Measurements from ENCODE around the gene SUPT4H1.
A peak's percentile ranks its signal among the peaks of the same experiment; 100 is the strongest.

The SUPT4H1 gene

DNA sequence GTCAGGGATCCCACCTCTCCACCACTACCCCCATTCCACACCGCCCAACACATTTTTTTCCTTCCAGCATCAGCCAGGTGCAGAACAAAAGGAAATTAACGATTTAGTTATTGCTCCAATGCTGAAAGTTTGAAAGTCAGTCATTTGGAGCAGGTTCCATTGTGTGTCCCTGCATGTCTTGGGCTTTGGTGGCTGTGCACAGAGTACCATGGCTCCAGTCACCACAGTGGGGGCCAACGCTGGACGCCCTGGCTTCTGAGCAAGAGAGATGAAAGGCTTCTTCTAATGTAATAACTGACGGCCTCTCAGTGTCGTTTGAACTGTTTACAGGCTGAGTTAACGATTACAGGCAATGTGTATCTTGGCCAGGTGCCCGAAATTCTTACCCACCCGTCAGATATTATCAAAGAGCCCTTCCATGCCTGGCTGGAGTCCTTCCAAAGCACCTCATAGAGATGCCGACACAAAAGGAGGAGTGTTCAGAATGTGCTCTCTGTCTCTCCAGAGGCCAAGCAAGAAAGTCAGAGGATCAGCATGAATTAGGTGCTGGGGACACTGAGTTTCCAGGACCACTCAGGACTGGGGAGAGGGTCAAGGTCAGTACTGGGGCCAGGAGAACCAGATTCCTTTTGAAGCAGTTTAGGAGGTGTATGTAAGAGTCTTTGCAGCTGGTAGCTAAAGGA lies 39.4 kb upstream of the SUPT4H1 start:
- Histone ChIP-seq H3K79me1 (replicated peaks; ENCODE audit: low read length, poor library complexity, severe bottlenecking) (no peaks in the 10 kb centered on the region), H2AFZ (ENCODE audit: low read depth, low read length) (no peak overlapping the region), H2AK5ac (ENCODE audit: low read length, severe bottlenecking) (no peak overlapping the region), H3K4me3 (ENCODE audit: insufficient read depth in 1 of 2, low read depth in 1 of 2, low read length in 2 of 2) (no peak overlapping the region), H3K9me3 (ENCODE audit: control insufficient read depth, low read length) (no peaks in the 10 kb centered on the region), H4K91ac (ENCODE audit: low read length) (no peak overlapping the region), H2BK120ac (ENCODE audit: low read depth, low read length) (no peak overlapping the region), H3K4ac (ENCODE audit: low read depth in 1 of 2, low read length in 2 of 2) (no peak overlapping the region), H4K8ac (ENCODE audit: low read length) (no peak overlapping the region), H3K18ac (ENCODE audit: low read depth in 1 of 2, low read length in 2 of 2) (no peak overlapping the region), H3K23ac (ENCODE audit: low read length in 2 of 2) (no peak overlapping the region), H3K27ac (ENCODE audit: low read length, poor library complexity, severe bottlenecking) (peak overlapping the region; percentile 34), H2BK5ac (ENCODE audit: low read depth, low read length, poor library complexity, severe bottlenecking) (no peak overlapping the region), H3K36me3 (ENCODE audit: control insufficient read depth in 1 of 2, insufficient read depth in 2 of 2, low read depth in 1 of 2, low read length in 2 of 2) (no peaks in the 10 kb centered on the region), H2BK12ac (ENCODE audit: low read length in 2 of 2) (no peak overlapping the region), H2BK15ac (ENCODE audit: low read depth, poor library complexity, severe bottlenecking) (no peak overlapping the region), H3K4me2 (ENCODE audit: low read length, poor library complexity, severe bottlenecking) (peak overlapping the region; percentile 51), H3K14ac (ENCODE audit: low read length in 2 of 2) (no peak overlapping the region), H3K9ac (ENCODE audit: low read length) (no peak overlapping the region), H3K27me3 (ENCODE audit: control insufficient read depth in 1 of 2, insufficient read depth in 1 of 2, low read length in 2 of 2) (peaks cover 30 to 71% of the 10 kb centered on the region in 2 experiments), H3K4me1 (ENCODE audit: control insufficient read depth, insufficient read depth, low read depth, low read length) (peaks cover 7% of the 10 kb centered on the region)
- 64% methylated on average over 10 of the region's 10 CpGs for WGBS
- no peak for DNase-seq

DNA sequence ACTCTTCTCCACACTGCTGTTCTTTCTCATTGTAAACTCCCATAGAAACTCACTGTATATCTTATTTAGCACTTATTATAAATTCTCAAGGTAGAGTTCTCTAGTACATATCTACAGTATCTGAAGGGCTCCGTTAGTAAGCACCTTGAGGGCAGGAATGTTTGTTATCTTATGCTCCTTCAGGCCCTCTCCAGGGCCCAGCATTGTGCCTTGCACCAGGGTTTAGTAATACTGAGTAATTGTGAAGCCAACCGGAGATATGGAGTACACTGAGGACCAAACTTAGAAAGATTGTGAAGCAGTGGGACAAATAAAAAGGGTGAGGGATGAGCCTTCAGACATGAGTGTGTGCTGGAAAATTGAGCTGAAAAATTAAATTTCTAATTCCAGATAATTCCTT lies 38.9 kb upstream of the SUPT4H1 start:
- peaks cover 29 to 65% of the 10 kb centered on the region in 2 experiments for H3K27me3 ChIP-seq (ENCODE audit: control insufficient read depth in 1 of 2, insufficient read depth in 1 of 2, low read length in 2 of 2)
- H2AFZ ChIP-seq (ENCODE audit: low read depth, low read length): no peak overlapping the region
- no peak overlapping the region for H3K4ac ChIP-seq (ENCODE audit: low read depth in 1 of 2, low read length in 2 of 2)
- peak overlapping the region; percentile 34 for H3K27ac ChIP-seq (ENCODE audit: low read length, poor library complexity, severe bottlenecking)
- H3K23ac ChIP-seq (ENCODE audit: low read length in 2 of 2): no peak overlapping the region
- 92% methylated on average over 2 of the region's 2 CpGs for WGBS
- H3K18ac ChIP-seq (ENCODE audit: low read depth in 1 of 2, low read length in 2 of 2): no peak overlapping the region
- H2BK15ac ChIP-seq (ENCODE audit: low read depth, poor library complexity, severe bottlenecking): no peak overlapping the region
- H3K4me2 ChIP-seq (ENCODE audit: low read length, poor library complexity, severe bottlenecking): no peak overlapping the region
- no peak overlapping the region for H3K14ac ChIP-seq (ENCODE audit: low read length in 2 of 2)
- no peak overlapping the region for H2BK120ac ChIP-seq (ENCODE audit: low read depth, low read length)
- H3K79me1 ChIP-seq (replicated peaks; ENCODE audit: low read length, poor library complexity, severe bottlenecking): no peaks in the 10 kb centered on the region
- H3K9ac ChIP-seq (ENCODE audit: low read length): no peak overlapping the region
- no peak overlapping the region for H4K8ac ChIP-seq (ENCODE audit: low read length)
- DNase-seq: no peak
- no peak overlapping the region for H3K4me3 ChIP-seq (ENCODE audit: insufficient read depth in 1 of 2, low read depth in 1 of 2, low read length in 2 of 2)
- H3K36me3 ChIP-seq (ENCODE audit: control insufficient read depth in 1 of 2, insufficient read depth in 2 of 2, low read depth in 1 of 2, low read length in 2 of 2): no peaks in the 10 kb centered on the region
- peaks cover 7% of the 10 kb centered on the region for H3K4me1 ChIP-seq (ENCODE audit: control insufficient read depth, insufficient read depth, low read depth, low read length)
- H2BK12ac ChIP-seq (ENCODE audit: low read length in 2 of 2): no peak overlapping the region
- H4K91ac ChIP-seq (ENCODE audit: low read length): no peak overlapping the region
- no peak overlapping the region for H2BK5ac ChIP-seq (ENCODE audit: low read depth, low read length, poor library complexity, severe bottlenecking)
- no peak overlapping the region for H2AK5ac ChIP-seq (ENCODE audit: low read length, severe bottlenecking)
- no peaks in the 10 kb centered on the region for H3K9me3 ChIP-seq (ENCODE audit: control insufficient read depth, low read length)

DNA sequence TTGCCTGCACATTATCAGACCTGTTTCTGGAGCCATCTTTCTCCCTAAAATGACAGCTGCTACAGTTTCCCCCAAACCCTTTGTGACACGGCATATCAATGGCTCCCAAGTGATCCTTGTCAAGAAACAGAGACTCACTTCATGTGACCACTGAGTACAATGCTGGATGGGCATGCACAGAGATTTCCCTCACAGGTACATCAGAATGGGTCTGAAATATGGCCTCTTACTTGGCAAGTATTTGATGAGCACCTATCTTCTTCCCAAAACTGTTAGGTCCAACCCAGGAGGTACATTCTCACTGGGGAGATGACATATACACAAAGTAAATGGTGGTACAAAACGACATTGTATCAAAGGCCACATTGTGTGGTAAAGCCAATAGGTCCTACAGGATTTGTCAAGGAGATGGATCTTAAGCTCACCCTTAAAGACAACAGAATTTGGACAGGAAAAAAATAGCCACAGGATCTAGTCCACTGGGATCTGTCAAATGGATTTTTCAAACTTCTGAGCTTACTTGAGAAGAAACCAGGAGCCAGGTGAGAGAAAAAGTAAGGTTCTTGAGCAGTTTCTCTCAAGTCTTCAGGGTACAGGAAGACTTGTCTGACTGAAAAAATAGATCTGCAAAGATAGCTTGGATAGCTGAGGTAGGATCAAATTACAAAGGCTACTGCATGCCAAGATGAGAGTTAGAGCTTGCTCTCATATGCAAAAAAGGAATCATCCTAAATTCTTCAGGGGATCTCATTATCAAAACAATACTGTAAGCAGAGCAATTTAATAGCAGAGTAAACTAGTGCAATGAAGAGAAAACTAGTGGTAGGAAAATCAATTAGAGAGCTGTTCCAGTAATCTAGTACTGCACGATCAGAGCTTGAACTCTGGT lies 36.5 kb upstream of the SUPT4H1 start:
- Histone ChIP-seq H3K4me3 (ENCODE audit: insufficient read depth in 1 of 2, low read depth in 1 of 2, low read length in 2 of 2) (no peak overlapping the region), H2AK5ac (ENCODE audit: low read length, severe bottlenecking) (no peak overlapping the region), H3K23ac (ENCODE audit: low read length in 2 of 2) (no peak overlapping the region), H2AFZ (ENCODE audit: low read depth, low read length) (no peak overlapping the region), H3K4ac (ENCODE audit: low read depth in 1 of 2, low read length in 2 of 2) (no peak overlapping the region), H3K27ac (ENCODE audit: low read length, poor library complexity, severe bottlenecking) (no peak overlapping the region), H2BK120ac (ENCODE audit: low read depth, low read length) (no peak overlapping the region), H3K4me1 (ENCODE audit: control insufficient read depth, insufficient read depth, low read depth, low read length) (peaks cover 7% of the 10 kb centered on the region), H2BK12ac (ENCODE audit: low read length in 2 of 2) (no peak overlapping the region), H2BK15ac (ENCODE audit: low read depth, poor library complexity, severe bottlenecking) (no peak overlapping the region), H3K9me3 (ENCODE audit: control insufficient read depth, low read length) (no peaks in the 10 kb centered on the region), H3K18ac (ENCODE audit: low read depth in 1 of 2, low read length in 2 of 2) (no peak overlapping the region), H4K91ac (ENCODE audit: low read length) (no peak overlapping the region), H2BK5ac (ENCODE audit: low read depth, low read length, poor library complexity, severe bottlenecking) (no peak overlapping the region), H3K79me1 (replicated peaks; ENCODE audit: low read length, poor library complexity, severe bottlenecking) (no peaks in the 10 kb centered on the region), H3K14ac (ENCODE audit: low read length in 2 of 2) (no peak overlapping the region), H4K8ac (ENCODE audit: low read length) (no peak overlapping the region), H3K4me2 (ENCODE audit: low read length, poor library complexity, severe bottlenecking) (no peak overlapping the region), H3K27me3 (ENCODE audit: control insufficient read depth in 1 of 2, insufficient read depth in 1 of 2, low read length in 2 of 2) (peaks cover 27 to 62% of the 10 kb centered on the region in 2 experiments), H3K9ac (ENCODE audit: low read length) (no peak overlapping the region), H3K36me3 (ENCODE audit: control insufficient read depth in 1 of 2, insufficient read depth in 2 of 2, low read depth in 1 of 2, low read length in 2 of 2) (no peaks in the 10 kb centered on the region)
- 52% methylated on average over 3 of the region's 3 CpGs for WGBS
- DNase-seq: no peak

DNA sequence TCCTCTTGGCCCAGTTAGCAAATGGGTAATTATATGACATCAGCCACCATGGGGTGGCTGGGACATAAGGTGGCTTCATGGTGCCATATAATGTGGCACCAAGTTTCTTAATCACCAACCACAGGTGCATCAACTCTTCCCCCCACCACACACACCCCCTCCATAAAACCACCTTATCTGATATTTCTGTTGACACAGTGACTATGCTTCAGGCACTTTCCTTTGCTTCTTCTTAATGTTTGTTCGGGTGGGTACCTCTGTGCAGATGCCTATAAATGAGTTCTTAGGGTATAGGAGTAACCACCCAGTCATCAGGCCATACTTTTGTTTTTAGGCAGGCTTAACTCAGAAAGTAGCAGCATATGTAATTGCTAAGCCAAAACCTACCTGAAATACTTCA lies 35.8 kb upstream of the SUPT4H1 start:
- no peak overlapping the region for H2AK5ac ChIP-seq (ENCODE audit: low read length, severe bottlenecking)
- no peak overlapping the region for H4K8ac ChIP-seq (ENCODE audit: low read length)
- H3K27me3 ChIP-seq (ENCODE audit: control insufficient read depth in 1 of 2, insufficient read depth in 1 of 2, low read length in 2 of 2): peaks cover 26 to 56% of the 10 kb centered on the region in 2 experiments
- H3K36me3 ChIP-seq (ENCODE audit: control insufficient read depth in 1 of 2, insufficient read depth in 2 of 2, low read depth in 1 of 2, low read length in 2 of 2): no peaks in the 10 kb centered on the region
- 67% methylated on average over 1 of the region's 1 CpG for WGBS
- no peak overlapping the region for H3K9ac ChIP-seq (ENCODE audit: low read length)
- H2AFZ ChIP-seq (ENCODE audit: low read depth, low read length): no peak overlapping the region
- H3K23ac ChIP-seq (ENCODE audit: low read length in 2 of 2): no peak overlapping the region
- no peak overlapping the region for H2BK5ac ChIP-seq (ENCODE audit: low read depth, low read length, poor library complexity, severe bottlenecking)
- H4K91ac ChIP-seq (ENCODE audit: low read length): no peak overlapping the region
- no peak overlapping the region for H3K4ac ChIP-seq (ENCODE audit: low read depth in 1 of 2, low read length in 2 of 2)
- no peak overlapping the region for H2BK12ac ChIP-seq (ENCODE audit: low read length in 2 of 2)
- H2BK120ac ChIP-seq (ENCODE audit: low read depth, low read length): no peak overlapping the region
- H3K4me2 ChIP-seq (ENCODE audit: low read length, poor library complexity, severe bottlenecking): no peak overlapping the region
- H3K9me3 ChIP-seq (ENCODE audit: control insufficient read depth, low read length): no peaks in the 10 kb centered on the region
- H3K79me1 ChIP-seq (replicated peaks; ENCODE audit: low read length, poor library complexity, severe bottlenecking): no peaks in the 10 kb centered on the region
- no peak for DNase-seq
- H3K4me1 ChIP-seq (ENCODE audit: control insufficient read depth, insufficient read depth, low read depth, low read length): peaks cover 7% of the 10 kb centered on the region
- no peak overlapping the region for H3K4me3 ChIP-seq (ENCODE audit: insufficient read depth in 1 of 2, low read depth in 1 of 2, low read length in 2 of 2)
- H2BK15ac ChIP-seq (ENCODE audit: low read depth, poor library complexity, severe bottlenecking): no peak overlapping the region
- H3K14ac ChIP-seq (ENCODE audit: low read length in 2 of 2): no peak overlapping the region
- H3K27ac ChIP-seq (ENCODE audit: low read length, poor library complexity, severe bottlenecking): no peak overlapping the region
- H3K18ac ChIP-seq (ENCODE audit: low read depth in 1 of 2, low read length in 2 of 2): no peak overlapping the region

All from mesenchymal stem cell (in vitro differentiated cells and primary cell).